ENCODE results near the gene AGPAT2.

The AGPAT2 gene

GRCh38 chr9:136651860-136652259, 35.4 kb downstream of the AGPAT2 start:
- no peak for DNase-seq
- Mint-ChIP-seq H3K36me3 (ENCODE audit: low read depth) (no peaks in the 10 kb centered on the region), H3K27ac (no peak overlapping the region), H3K27me3 (ENCODE audit: low read depth, poor library complexity) (peaks cover 3% of the 10 kb centered on the region), H3K4me1 (peaks cover 21% of the 10 kb centered on the region), H3K4me3 (no peak overlapping the region), H3K9me3 (no peaks in the 10 kb centered on the region)
- no peak for TF ChIP-seq CTCF (IDR thresholded peaks at IDR 0.05)

- H3K27me3 Mint-ChIP-seq (ENCODE audit: low read depth, poor library complexity), result peaks cover 3% of the 10 kb centered on the region
- no peak for TF ChIP-seq CTCF (IDR thresholded peaks at IDR 0.05)
- no peaks in the 10 kb centered on the region for H3K36me3 Mint-ChIP-seq (ENCODE audit: low read depth)
- H3K4me3 Mint-ChIP-seq, result no peak overlapping the region
- no peaks in the 10 kb centered on the region for H3K9me3 Mint-ChIP-seq
- no peak for DNase-seq
- H3K4me1 Mint-ChIP-seq, result peaks cover 16% of the 10 kb centered on the region
- no peak overlapping the region for H3K27ac Mint-ChIP-seq
Measured at GRCh38 chr9:136650648-136651047, 36.6 kb downstream of the AGPAT2 start.

- Mint-ChIP-seq H3K9me3 (no peaks in the 10 kb centered on the region), H3K27me3 (ENCODE audit: low read depth, poor library complexity) (peaks cover 3% of the 10 kb centered on the region), H3K4me3 (no peak overlapping the region), H3K27ac (no peak overlapping the region), H3K4me1 (peaks cover 20% of the 10 kb centered on the region), H3K36me3 (ENCODE audit: low read depth) (no peaks in the 10 kb centered on the region)
- no peak for DNase-seq
- TF ChIP-seq CTCF (IDR thresholded peaks at IDR 0.05), result no peak
Measured at GRCh38 chr9:136650021-136650420, 37.2 kb downstream of the AGPAT2 start.

GRCh38 chr9:136648751-136649150, 38.5 kb downstream of the AGPAT2 start:
- Mint-ChIP-seq H3K27me3 (ENCODE audit: low read depth, poor library complexity) (peaks cover 6% of the 10 kb centered on the region), H3K4me1 (peaks cover 23% of the 10 kb centered on the region), H3K27ac (no peak overlapping the region), H3K9me3 (no peaks in the 10 kb centered on the region), H3K4me3 (no peak overlapping the region), H3K36me3 (ENCODE audit: low read depth) (no peaks in the 10 kb centered on the region)
- no peak for DNase-seq
- no peak for TF ChIP-seq CTCF (IDR thresholded peaks at IDR 0.05)

- Mint-ChIP-seq H3K27me3 (ENCODE audit: low read depth, poor library complexity) (peaks cover 19% of the 10 kb centered on the region), H3K27ac (no peak overlapping the region), H3K9me3 (no peaks in the 10 kb centered on the region), H3K4me3 (no peak overlapping the region), H3K4me1 (peaks cover 31% of the 10 kb centered on the region), H3K36me3 (ENCODE audit: low read depth) (no peaks in the 10 kb centered on the region)
- DNase-seq, result peak; percentile 5
- TF ChIP-seq CTCF (IDR thresholded peaks at IDR 0.05), result no peak
Measured at GRCh38 chr9:136646827-136647711, 40.2 kb downstream of the AGPAT2 start.

Measured in nephron progenitor cell (in vitro differentiated cells).